ENCODE results near the gene AGT.

GRCh38 chr1:230759369-230760065 lies 45.6 kb upstream of the AGT start:
- no peak for TF ChIP-seq CTCF (IDR thresholded peaks at IDR 0.05 in 4 of 5, conservative IDR thresholded peaks at IDR 0.05 in 1 of 5)
- TF ChIP-seq POLR2A (IDR thresholded peaks at IDR 0.05) = no peak

Data from gastrocnemius medialis (tissue), 4 donors.